DMS 273 treated with DMSO at 0.1 percent for 48 hours (cell line): Measurements from ENCODE around the gene VAMP8.
"Not testable (repeated sequence)": the region's sequence is repeated elsewhere in the genome, so short reads cannot be mapped to it uniquely, and the experiment has no call there.

Experiments
- DNase-seq: peaks from one replicate; lab custom pipeline; 2025; lab: John Stamatoyannopoulos, UW

The VAMP8 gene

DNA sequence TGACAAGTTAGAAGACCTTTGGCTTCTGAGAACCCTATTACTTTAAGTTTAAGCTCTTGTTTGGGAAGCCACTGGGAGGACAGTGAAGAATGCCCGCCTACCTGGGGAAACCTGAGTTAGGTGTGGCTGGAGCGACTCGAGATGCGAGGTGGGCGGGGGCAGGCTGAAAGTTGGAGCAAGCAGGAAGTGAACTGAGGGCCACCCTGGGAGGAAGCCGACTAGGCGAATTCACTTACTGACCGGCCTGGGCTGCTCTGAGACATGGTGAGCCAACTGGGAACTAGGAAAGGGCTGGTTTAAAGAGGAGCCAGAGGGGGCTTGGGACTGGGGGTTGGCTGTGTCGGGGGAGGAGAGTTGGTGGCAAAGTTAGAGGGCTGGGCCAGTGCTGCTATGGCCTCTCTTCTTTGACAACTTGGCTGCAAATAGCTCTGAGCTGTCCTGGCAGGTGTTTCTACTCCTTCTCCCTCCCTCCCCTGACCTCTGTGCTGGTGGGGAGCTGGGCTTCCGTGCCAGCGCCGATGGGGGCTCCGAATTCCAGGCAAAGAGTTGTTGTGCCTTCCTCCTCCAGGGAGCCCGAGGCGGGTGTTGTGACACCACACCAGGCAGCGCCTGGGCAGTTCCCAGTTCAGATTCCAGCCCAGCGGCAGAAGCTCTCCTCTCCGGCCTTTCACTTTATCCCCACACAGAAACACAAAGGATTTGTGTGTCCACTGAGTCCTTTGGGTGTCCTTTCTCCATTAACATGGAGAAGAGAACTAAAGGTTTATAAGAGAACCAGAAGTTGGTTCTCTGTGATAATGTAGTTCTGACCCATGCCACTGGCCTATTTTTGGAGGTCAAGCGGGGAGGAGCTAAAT lies at the start of gene VAMP8:
Gene VAMP8 (plus strand): TSS at position 201 of the 857 bp plus-strand sequence. CDS start 61 bp downstream, at position 262.
- no peak for DNase-seq

DNA sequence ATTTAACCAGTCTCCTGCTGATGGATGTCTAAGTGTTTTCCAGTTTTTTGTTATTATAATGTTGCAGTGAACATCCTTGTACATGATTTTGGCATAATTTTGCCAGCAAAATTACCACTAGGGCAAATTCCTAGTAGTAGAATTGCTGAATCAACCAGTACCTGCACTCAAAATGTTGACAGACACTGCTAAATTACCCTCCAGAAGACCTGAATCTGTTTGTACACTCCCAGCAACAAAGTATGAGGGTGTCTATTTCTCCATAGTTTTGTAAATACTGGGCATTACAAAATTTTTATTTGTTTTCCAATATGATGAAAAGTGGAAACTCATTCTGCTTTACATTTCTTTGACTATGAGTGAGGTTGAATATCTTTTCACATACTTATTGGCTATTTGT lies 49.6 kb upstream of the VAMP8 start:
- DNase-seq = no peak

DNA sequence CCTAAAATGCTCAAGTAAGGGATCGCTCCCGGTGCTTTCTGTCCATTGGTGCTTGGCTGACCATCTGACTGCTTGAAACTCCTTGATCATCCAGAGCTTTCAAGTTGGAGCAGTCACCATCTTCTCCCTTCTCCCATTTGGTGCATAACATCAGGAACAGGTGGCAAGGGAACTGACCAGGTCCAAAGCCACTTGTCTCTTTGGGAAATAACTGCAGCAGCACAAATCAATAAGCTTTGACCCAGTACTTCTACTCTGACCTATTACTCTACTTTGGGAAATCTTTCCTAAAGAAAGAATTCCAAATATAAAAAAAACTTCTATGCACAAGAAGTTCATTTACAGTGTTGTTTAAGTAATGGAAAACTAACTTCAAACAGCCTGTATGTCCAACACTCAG lies 49.0 kb upstream of the VAMP8 start:
- no peak for DNase-seq

DNA sequence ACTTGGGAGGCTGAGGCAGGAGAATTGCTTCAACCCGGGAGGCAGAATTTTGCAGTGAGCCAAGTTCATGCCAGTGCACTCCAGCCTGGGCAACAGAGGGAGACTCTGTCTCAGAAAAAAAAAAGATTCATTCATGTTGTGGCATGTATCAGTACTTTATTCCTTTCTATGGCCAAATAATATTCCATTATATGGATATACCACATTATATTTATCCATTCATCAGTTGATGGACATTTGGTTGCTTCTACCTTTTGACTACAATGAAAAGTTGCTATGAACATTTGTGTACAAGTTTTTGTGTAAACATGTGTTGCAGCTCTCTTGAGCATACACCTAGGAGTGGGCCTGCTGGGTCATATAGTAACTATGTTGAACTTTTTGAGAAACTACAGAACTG lies 47.6 kb upstream of the VAMP8 start:
- DNase-seq = no peak

DNA sequence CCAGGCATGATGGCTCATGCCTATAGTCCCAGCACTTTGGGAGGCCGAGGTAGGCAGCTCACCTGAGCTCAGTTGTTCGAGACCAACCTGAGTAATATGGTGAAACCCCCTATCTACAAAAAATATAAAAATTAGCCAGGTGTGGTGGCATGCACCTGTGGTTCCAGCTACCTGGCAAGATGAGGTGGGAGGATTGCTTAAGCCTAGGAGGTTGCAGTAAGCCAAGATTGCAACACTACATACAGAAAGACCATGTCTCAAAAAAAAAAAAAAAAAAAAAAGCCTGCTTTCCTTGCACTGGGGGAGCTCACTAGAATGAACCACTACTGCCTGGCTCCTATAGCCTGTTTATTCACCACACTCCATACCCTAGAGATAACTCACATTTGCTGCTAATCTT lies 45.8 kb upstream of the VAMP8 start:
- DNase-seq = no peak

DNA sequence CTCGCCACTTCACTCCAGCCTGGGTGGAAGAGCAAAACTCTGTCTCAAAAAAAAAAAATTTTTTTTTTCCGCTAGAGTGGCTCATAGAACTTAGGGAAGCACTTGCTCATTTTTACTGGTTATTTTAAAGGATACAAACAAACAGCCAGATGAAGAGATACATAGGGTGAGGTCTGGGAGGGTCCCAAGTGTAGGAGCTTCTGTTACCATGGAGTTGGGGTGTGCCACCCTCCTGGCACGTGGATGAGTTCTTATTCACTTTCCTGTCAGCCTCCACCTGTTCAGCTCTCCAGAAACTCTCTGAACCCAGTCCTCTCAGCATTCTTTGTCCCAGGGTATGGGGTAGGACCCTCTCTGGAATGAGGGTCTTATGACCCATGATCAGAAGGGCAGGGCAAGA lies 43.3 kb upstream of the VAMP8 start:
- no peak for DNase-seq

DNA sequence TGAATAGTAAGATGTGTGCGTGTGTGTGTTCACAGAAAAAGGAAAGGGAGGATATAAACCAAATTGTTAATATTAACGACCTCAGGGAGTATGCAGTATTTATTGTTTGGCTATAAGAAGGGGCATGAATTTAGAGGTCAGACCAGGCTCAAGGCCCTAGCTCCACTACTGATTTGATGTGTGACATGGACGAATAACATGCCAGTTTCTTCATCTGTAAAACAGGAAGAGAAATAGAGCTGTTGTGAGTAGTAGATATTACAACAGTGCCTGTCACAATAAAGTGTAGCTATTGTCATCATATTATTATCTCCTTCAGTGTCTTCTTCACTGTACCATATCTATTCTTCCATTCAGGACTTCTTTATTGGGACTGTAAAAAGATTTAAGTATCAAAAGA lies 42.5 kb upstream of the VAMP8 start:
- no peak for DNase-seq

DNA sequence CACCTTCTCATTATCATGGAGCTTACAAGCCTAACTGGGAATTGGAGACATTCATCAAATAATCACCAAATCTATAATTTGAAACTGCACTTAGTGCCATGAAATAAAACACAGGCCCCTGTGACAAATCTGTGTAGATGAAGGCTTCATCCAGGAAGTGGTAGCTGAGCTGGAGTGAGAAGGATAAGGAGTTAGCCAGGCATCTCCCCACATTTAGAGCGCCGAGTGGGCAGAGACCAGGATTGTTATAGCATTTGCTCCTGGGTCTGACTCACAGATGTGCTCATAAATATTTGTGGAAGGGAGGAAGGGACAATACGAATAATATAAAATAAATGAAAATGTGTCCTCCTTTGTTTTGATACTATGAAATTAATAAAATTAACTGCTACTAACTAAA lies 40.9 kb upstream of the VAMP8 start:
- no peak for DNase-seq

DNA sequence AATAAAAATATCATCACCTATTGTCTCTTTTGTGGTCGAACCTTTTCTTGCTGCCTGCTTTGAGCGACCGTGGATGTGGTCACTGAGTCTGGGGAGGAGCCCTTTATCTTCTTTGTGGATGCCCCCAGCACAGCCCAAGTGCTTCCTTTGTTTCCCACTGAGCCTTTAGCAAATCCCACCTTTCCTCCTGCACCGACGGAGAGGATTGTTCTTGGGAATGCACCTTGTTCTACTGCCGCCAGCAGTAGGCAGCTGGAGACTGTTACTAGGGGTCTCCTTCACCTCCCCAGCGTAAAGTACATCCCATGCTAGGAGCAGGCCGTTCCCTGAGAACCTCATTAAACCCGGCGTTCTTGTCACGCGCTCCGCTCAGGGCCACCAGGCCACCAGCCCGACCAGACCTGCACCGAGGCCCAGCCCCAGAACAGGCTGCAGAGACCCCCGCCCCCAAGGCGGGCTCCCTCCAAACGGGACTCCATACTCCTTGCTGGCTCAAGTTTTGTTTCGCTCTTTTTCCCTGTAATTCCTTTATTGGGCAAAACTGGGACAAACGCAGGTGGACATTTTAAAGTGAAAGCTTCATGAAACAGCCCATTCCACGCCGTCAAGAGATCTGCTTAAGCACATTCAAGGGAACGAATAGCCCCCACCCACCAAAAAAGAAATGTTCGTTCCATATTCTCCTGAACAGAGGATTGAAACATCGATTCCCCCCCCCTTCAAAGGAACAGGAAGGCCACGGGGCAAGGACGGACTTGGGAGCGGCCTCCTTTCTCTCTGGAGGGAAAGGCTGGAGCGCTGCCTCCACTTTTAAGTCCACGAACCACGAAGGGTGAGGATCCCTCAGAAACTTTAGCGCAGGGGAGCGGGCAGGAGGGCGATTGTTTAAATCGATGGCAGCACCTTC lies 39.5 kb upstream of the VAMP8 start:
- no peak for DNase-seq

DNA sequence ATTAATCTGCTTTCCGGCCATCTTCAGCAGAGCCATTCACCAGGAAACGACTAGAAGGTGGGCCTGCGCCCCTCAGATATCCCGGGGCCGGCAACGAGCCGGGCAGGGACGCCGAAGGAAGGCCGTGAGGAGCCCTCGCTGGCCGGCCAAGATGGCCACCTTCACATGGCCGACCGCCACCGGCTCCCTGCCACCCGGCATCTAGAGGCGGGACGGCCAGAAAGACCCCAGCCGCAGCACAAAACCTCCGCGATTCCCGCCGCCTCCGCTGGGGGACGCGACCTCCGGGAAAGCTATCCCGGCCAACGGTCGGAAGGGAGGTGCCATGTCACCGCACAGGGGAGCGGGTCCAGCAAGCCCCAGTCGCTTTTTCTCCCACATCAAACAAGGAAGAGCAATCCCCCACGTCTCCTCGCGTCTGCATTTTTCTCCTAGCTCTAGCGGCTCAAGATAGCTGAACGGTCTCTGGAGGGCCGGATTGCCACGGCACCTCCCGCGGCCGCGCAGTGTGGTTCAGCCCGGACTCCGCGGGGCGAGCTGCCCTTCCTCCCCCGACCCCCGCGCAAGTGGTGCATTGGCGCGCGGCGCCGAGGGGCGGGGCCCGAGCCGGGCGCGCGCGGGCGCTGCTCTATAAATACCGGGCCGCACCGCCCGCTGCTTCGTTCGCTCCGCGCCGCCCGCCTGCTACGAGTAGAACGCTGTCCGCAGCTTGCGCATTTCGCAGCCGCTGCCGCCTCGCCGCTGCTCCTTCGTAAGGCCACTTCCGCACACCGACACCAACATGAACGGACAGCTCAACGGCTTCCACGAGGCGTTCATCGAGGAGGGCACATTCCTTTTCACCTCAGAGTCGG lies 38.7 kb upstream of the VAMP8 start, which contains the start of gene MAT2A:
Gene MAT2A (plus strand): TSS at position 662 of the 854 bp plus-strand sequence. CDS start 120 bp downstream, at position 782.
- DNase-seq = peak; percentile 86

DNA sequence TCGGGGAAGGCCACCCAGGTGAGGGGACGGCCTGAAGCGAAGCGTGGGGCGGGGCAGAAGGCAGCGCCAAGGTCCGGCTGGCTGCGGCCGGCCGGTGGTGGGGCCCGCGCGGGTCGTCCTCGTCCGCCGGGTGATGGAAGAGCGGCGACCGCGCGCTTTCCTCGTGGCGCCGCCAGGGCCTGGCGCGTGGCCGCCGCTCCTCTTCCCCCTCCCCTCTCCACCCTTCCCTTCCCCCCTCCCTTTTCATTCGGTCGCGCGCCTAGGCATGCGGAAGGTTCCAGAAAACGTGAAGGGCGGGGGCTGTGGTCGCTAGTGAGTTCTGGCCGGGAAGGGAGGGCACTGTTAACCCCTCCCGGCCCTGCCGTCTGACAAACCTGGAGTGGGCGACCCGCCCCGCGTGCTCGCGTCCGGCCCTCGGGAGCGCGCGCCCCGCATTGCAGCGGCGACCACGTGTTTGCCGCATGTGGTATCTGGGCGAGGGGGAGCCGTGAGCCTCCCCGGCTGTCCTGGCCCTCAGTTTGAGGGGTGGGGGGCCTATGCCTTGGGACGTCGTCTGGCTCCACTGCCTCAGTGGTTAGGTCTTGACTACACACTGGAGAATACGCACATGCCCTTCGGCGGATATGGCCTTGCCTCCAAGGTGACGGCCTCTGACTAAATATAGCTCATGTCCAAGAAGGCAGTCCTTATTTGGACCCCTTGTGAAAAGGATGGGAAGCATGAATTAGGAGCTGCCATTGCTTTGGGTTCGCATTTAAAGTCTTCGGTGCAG lies 37.8 kb upstream of the VAMP8 start:
- DNase-seq = no peak

DNA sequence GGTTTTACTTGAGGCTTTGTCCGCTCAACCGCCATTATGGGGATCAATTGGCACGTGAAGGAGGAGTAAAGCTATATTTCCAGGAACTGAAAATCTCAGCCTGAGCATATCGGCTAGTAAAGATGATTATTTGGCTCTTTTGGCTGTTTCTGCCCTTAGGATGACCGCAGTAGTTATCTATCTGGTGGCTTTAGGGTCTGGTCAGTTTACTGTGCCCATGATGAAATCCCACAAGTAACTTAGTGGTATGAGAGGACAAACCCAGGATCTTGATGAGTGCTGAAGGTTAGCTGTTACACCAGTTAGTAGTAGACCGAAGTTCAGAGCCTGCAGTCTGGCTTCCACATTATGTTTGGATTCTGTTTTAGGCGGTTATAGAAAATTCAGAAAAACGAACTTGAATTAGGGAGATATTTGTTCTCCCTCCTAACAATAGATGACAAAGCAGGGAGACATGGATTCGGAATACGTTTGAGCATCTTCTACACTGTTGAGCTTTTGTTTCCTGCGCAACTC lies 37.2 kb upstream of the VAMP8 start:
- no peak for DNase-seq

DNA sequence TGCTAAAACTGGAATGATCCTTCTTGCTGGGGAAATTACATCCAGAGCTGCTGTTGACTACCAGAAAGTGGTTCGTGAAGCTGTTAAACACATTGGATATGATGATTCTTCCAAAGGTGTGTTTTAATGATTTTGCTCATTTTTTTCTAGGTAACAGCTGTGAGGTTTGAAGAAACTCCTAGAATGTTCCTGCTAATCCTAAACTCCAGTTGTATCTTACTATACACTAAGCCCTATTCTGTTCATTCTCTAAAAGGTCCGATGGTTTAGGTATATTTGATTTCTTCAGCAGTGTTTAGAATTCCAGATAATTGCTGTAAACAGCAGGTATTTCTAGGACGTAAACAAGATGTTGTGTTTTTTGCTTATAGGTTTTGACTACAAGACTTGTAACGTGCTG lies 36.1 kb upstream of the VAMP8 start:
- no peak for DNase-seq

DNA sequence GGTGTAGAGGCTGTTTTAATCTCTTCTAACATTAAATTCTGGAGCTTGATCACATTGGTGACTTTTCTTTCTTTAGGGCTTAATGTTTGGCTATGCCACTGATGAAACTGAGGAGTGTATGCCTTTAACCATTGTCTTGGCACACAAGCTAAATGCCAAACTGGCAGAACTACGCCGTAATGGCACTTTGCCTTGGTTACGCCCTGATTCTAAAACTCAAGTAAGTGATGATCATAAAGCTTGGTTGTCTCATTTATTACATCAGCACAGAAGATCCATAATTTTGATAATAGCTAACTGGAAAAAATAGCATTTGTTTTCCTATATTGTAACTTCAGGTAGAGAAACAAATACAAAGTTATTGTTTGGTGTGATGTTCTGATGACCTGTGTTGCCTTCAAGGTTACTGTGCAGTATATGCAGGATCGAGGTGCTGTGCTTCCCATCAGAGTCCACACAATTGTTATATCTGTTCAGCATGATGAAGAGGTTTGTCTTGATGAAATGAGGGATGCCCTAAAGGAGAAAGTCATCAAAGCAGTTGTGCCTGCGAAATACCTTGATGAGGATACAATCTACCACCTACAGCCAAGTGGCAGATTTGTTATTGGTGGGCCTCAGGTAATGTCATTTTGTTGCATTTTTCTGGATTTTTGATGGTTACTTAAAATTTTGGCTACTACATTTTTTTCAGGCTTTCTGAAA lies 35.5 kb upstream of the VAMP8 start:
- DNase-seq = no peak

DNA sequence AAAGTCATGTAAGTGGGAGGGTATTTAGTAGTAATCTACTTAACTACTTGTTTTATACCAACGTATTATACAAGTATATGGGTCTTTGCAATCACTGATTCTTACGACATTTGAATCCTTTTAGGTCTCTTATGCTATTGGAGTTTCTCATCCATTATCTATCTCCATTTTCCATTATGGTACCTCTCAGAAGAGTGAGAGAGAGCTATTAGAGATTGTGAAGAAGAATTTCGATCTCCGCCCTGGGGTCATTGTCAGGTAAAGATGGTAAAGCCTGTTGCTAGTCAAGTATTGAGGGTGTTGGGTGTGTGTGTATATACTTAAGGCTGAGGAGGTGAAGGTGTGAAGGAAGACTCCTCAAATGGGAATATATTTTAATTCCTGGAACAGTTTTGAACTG lies 34.6 kb upstream of the VAMP8 start:
- no peak for DNase-seq

DNA sequence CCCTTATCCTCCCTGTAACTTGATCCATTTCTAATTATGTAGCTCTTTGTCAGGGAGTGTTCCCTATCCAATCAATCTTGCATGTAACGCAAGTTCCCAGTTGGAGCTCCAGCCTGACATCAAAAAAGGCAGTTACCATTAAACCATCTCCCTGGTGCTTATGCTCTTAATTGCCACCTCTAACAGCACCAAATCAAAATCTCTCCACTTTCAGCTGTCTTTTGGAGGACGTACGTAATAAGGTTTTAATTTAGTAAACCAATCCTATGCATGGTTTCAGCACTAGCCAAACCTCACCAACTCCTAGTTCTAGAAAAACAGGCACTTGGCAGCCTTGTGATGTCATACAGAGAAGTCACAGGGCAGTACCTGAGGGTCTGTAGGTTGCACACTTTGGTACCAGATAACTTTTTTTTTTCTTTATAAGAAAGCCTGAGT lies 33.1 kb upstream of the VAMP8 start:
- DNase-seq = not testable (repeated sequence)

DNA sequence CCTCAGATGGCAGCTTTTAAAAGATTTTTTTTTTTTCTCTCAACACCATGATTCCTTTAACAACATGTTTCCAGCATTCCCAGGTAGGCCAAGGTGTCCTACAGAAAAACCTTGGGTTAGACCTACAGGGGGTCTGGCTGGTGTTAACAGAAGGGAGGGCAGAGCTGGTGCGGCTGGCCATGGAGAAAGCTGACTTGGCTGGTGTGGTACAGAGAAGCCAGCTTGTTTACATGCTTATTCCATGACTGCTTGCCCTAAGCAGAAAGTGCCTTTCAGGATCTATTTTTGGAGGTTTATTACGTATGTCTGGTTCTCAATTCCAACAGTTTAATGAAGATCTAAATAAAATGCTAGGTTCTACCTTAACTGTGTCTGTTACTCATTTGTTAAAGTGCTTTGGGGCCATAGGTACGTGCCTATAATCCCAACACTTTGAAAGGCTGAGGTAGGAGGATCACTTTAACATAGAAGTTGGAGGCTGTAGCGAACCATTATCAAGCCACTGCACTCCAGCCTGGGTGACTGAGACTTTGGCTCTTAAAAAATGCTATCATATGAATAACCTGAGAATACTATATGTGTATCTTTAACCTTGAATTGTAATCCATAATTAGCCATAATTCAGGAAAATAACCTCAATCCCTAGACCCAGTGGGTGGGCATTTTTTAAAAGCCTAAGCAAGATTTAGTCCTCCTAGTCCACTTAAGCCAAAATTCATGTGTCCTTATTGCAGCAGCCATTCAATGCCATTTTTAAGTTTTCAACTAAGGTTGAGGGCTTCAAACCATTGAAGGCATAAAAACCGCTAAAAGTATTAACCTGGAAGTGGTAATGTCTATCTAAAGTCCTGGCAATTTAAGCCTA lies 32.2 kb upstream of the VAMP8 start:
- DNase-seq = not testable (repeated sequence)

DNA sequence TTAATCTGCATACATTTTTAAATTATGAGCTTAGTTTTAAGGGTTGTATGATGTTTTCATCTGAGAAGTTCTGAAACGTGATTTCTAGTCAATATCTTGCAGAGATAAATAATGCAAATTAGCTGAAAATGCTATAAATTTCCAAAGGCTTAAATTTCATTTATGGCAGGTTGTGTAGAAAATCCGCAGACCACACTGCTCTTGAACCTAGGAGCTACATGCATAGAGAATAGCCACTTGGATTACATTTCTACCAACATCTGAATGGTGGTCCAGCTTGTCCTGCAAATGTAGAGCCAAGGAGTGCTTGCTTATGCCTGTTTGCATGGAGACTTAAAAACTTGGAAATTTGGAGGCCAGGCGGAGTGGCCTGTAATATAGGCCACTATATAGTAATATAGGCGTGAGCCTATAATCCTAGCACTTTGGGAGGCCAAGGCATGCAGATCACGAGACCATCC lies 31.6 kb upstream of the VAMP8 start:
- DNase-seq = peak; percentile 73
